GM12878 (cell line): ENCODE measurements around the gene SLC35G6. TPM values are rescaled to one million over a fixed set of nuclear protein-coding genes. Genes with fewer than 3 reads are reported as not detected.

ENCODE experiments used
- CBFB ChIP-seq: IDR thresholded peaks from 2 replicates; pipeline ENCODE4 v1.6.1; 2016; ENCODE audit warnings: antibody characterized with exemption, low read depth
- CHD2 ChIP-seq: IDR thresholded peaks from 2 replicates; pipeline ENCODE4 v1.6.1; 2011; ENCODE audit warnings: low read depth, low read length, improper control_type of control experiment, borderline replicate concordance
- EGR1 ChIP-seq, 2 experiments: IDR thresholded peaks; 1 replicate in 1 of 2; 2 replicates in 1 of 2; pipeline ENCODE4 v1.6.1; 2011 to 2012; ENCODE audit warnings: low read depth in 2 of 2, low read length in 2 of 2, borderline replicate concordance in 1 of 2, mild to moderate bottlenecking in 1 of 2, moderate library complexity in 1 of 2
- EP300 ChIP-seq, 2 experiments: fragments of 150-350 bp in 1 of 2; IDR thresholded peaks; 2 replicates each; pipeline ENCODE4 v1.6.1; 2011 to 2012; ENCODE audit warnings: low read depth in 2 of 2, low read length in 2 of 2, borderline replicate concordance in 1 of 2, improper control_type of control experiment in 1 of 2, inconsistent platforms in 1 of 2; ENCODE audit not compliant: control insufficient read depth in 1 of 2
- LARP7 ChIP-seq: fragments of 450-650 bp; IDR thresholded peaks from 2 replicates; pipeline ENCODE4 v1.6.1; 2017; ENCODE audit warnings: mild to moderate bottlenecking
- MTA2 ChIP-seq: fragments of 450-650 bp; IDR thresholded peaks from 2 replicates; pipeline ENCODE4 v1.6.1; 2016; ENCODE audit warnings: low read depth, mild to moderate bottlenecking, moderate library complexity
- NFYB ChIP-seq: IDR thresholded peaks from 2 replicates; pipeline ENCODE4 v1.6.1; 2011; ENCODE audit warnings: low read depth, mild to moderate bottlenecking, low read length, improper control_type of control experiment, moderate library complexity; ENCODE audit not compliant: insufficient read depth
- PKNOX1 ChIP-seq: fragments of 450-650 bp; IDR thresholded peaks from 2 replicates; pipeline ENCODE4 v1.6.1; 2016; ENCODE audit warnings: mild to moderate bottlenecking
- POLR2A ChIP-seq: IDR thresholded peaks from 2 replicates; pipeline ENCODE4 v1.6.1; 2011; ENCODE audit warnings: low read depth, mild to moderate bottlenecking, low read length
- RUNX3 ChIP-seq: IDR thresholded peaks from 2 replicates; pipeline ENCODE4 v1.6.1; 2012; ENCODE audit warnings: low read length, inconsistent platforms
- SIN3A ChIP-seq: IDR thresholded peaks from 2 replicates; pipeline ENCODE4 v1.6.1; 2012; ENCODE audit warnings: low read depth, low read length, improper control_type of control experiment
- SIX5 ChIP-seq: IDR thresholded peaks from 2 replicates; pipeline ENCODE4 v1.6.1; 2011; ENCODE audit warnings: mild to moderate bottlenecking, low read depth, low read length, moderate library complexity; ENCODE audit not compliant: severe bottlenecking
- SP1 ChIP-seq: IDR thresholded peaks from one replicate; pipeline ENCODE4 v1.6.1; 2011; ENCODE audit warnings: low read depth, low read length
- TCF3 ChIP-seq: IDR thresholded peaks from 2 replicates; pipeline ENCODE4 v1.6.1; 2012; ENCODE audit warnings: low read depth, mild to moderate bottlenecking, low read length, borderline replicate concordance; ENCODE audit not compliant: insufficient read depth
- YBX1 ChIP-seq: fragments of 450-650 bp; IDR thresholded peaks from 2 replicates; pipeline ENCODE4 v1.6.1; 2016; ENCODE audit warnings: antibody characterized with exemption
- polyA plus RNA-seq, 11 experiments: library from polyadenylated mRNA; depleted of rRNA in 4 of 11; unstranded in 6 of 11; stranded (reverse) in 5 of 11; fragments of >200 nt; fragmentation: Nextera tagmentation in 4 of 11; fragmentation: Illumina TruSeq in 1 of 11; extraction: Ambion mirVana in 4 of 11; extraction: Trizol in 1 of 11; gene quantifications; 1 replicate in 1 of 11; 2 replicates in 10 of 11; pipeline versions ENCODE4 v1.2.1 to v1.2.3, GENCODE V29; 2011 to 2016; ENCODE audit warnings: inconsistent platforms in 2 of 11, missing spikeins in 2 of 11, low read depth in 1 of 11
- total RNA-seq, 4 experiments: library from RNA; depleted of rRNA in 3 of 4; stranded (reverse); fragments of >200 nt in 3 of 4; fragmentation: Illumina TruSeq in 1 of 4; extraction: Trizol in 1 of 4; gene quantifications; 2 replicates each; pipeline versions ENCODE4 v1.2.1 to v1.2.3, GENCODE V29; 2013 to 2021

SLC35G6 gene
- total and polyA plus RNA-seq, 10 of the 15 experiments (the other 5 are each of a cell fraction or from before 2014, with no cell fraction given): 0.20 TPM; not detected in 9

- TF ChIP-seq YBX1: no peak
- no peak for TF ChIP-seq NFYB
- peak; percentile 40; the same call in 1 of the 2 replicates for TF ChIP-seq MTA2
- TF ChIP-seq SIX5: no peak
- peak; percentile 55 for TF ChIP-seq LARP7
- 0 out of 2 replicates have a peak, but pooled peaks have one; percentile 24 for TF ChIP-seq SIN3A
- peak; percentile 25 for TF ChIP-seq SP1
- TF ChIP-seq POLR2A: peak; percentile 49; the same call in 1 of the 2 replicates
- peak in 1 of 2 experiments; percentile 40; a peak in 1 of 4 replicates for TF ChIP-seq EP300 (IDR thresholded peaks at IDR 0.05; ENCODE audit: borderline replicate concordance in 1 of 2, control insufficient read depth in 1 of 2, low read depth in 2 of 2, low read length in 2 of 2)
- peak; percentile 52; the same call in 1 of the 2 replicates for TF ChIP-seq CBFB
- TF ChIP-seq EGR1 (IDR thresholded peaks at IDR 0.05; ENCODE audit: borderline replicate concordance in 1 of 2, low read depth in 2 of 2, low read length in 2 of 2): peak in 1 of 2 experiments; percentile 38; a peak in 1 of 3 replicates
- peak; percentile 31; the same call in 1 of the 2 replicates for TF ChIP-seq PKNOX1
- no peak for TF ChIP-seq TCF3
- TF ChIP-seq RUNX3: peak; percentile 89
- peak; percentile 67; the same call in 1 of the 2 replicates for TF ChIP-seq CHD2
Observed at GRCh38 chr17:7440834-7441195, 40.4 kb upstream of the SLC35G6 start (continued).
